Measurements from ENCODE around the gene TLR9.

TLR9 gene

DNA sequence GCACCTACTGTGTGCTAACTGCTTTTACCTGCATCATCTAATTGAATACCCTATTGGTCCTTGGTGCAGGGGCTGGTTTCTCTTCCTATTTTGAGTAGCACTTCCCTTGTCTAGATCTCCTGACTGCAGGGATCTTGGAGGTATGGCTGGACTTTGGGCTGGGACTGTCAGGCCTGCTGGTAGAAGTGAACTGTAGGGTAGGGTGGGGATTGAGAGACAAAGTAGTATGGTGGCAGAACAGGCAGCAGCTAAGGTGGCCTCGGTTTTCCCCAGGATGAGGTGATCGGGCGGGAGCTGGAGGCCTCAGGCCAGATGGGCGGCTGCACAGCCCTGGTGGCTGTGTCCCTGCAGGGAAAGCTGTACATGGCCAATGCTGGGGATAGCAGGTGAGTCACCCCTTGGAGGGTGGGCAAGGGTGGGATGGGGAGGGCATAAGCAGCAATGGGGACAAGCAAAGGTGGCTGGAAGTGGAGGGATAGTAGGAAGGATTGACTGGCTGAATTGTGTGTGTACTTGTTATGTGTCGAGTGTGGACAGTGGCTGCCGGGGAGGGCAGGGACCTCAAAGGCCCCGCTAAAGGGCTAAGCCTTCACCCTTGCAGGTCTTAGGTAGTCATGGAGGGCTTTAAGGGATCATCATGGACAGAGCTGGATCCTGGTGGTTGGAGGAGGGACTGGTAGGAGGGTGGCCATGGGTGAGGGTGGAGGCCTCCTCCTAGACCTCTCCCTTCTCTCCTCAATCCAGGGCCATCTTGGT, 22.1 kb upstream of the TLR9 start:
- DNase-seq: no peak

DNA sequence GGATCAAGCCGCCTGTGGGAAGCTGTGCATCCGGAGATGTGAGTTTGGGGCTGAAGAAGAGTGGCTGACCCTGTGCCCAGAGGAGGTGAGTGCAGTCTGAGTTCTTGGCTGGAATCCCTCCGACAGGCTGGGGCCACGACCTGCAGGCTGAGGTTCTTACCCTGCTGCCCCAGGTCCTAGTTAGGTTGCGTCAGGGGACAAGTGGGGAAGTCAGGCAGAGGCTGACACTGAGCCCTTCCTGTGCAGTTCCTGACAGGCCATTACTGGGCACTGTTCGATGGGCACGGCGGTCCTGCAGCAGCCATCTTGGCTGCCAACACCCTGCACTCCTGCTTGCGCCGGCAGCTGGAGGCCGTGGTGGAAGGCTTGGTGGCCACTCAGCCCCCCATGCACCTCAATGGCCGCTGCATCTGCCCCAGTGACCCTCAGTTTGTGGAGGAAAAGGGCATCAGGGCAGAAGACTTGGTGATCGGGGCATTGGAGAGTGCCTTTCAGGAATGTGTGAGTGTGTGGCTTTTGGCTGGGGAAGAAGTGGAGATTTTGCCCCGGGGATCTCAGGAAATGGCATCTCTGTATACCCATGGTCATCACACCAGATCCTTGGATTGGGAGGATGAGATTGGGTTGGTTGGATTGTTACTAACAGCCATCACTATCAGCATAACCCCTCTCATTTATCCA, 21.4 kb upstream of the TLR9 start:
- DNase-seq: no peak

DNA sequence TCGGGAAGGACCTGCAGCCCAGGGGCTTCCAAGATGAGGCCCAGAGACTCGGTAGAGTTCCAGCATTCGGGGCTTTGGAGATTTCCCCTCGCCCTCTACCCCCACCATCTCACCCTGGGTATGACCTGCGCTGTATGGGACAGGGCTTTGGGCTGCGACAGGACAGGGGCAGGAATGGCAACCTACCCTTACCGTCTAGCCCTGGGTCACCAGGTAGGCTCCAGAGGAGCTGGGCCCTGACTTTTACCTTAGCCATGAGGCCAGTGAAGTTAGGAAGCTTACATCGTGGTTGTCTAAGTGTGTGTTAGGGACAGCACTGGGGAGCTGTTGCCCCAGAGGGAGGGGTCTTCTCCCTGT, 20.8 kb upstream of the TLR9 start:
- no peak for DNase-seq

DNA sequence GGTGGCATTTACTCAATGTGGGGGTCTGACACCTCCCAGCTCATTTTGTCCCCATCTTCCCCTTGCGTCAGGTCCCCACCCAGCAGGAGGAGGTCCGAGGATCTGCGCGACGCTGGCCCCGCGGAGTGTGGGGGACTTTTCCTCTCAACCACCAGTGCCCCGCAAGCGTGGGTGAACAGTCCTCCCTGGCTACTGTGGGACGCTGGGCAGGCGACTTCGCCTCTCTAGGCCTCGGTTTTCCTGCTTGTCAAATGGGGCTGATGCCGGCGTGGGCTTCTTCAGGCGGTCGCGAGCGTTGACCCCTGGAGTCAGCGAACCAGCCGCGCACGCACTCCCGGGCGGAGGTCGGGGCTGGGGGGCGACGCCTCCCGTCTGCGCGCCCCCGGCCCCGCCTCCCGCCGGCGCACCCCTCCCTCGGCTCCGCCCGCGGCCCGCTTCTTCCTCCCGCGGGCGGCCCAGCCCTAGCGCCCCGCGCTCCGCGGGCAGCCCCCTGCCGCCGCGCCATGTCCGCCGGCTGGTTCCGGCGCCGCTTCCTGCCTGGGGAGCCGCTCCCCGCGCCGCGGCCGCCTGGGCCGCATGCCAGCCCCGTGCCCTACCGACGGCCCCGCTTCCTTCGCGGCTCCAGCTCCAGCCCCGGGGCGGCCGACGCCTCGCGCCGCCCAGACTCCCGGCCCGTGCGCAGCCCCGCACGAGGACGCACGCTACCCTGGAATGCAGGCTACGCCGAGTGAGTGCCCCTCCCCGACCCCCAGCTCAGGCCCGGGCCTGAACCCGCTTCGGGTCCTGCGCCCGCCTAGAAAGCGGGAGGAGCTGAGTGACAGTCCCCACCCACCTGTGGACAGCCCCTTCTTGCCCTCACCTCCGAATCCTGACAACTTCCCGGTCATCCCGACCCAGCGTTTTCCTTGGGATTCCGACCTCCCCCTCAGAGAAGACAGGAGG, 20.1 kb upstream of the TLR9 start, which contains the start of gene PPM1M:
PPM1M (plus strand) TSS at position 438 of the 942 bp plus-strand sequence; CDS start at position 504, 66 bp downstream.
- DNase-seq: no peak

DNA sequence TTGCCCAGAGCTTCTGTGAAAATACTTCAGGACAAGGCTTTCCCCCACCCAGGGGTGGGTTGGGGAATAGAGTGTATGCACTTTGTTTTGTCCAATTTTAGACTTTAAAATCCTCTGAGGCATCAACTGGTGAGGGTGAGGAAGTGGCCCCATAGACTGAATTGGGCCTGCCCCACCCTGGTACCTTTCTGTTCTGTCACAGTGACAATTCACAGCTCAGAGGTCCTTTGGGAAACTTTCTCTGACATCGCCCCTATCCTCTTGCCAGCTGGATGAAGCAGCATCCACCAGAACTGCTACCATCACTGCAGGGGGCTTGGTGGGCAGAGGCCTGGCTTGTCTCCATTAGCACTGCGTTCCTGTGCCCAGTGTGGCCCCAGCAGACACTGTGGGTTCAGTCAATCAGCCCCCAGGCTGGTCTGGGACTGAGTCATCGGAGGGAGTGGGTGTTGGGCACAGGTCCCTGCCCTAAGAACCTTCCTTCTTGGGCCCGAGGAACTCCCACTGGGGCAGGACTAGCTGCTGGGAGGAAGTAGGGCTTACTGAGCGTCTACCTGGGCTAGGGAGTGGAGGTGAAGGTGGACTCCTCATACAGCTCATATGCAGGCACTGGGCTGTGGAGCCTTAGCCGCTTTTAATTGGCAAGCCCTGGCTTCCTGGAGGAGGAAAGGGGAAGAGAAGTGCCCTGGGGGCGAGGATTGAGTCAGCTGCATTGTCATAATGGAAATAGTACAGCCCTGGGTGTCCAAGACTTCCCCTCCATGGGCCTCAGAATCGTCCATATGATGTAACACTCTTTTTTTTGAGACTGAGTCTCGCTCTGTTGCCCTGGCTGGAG, 18.6 kb upstream of the TLR9 start:
- no peak for DNase-seq

DNA sequence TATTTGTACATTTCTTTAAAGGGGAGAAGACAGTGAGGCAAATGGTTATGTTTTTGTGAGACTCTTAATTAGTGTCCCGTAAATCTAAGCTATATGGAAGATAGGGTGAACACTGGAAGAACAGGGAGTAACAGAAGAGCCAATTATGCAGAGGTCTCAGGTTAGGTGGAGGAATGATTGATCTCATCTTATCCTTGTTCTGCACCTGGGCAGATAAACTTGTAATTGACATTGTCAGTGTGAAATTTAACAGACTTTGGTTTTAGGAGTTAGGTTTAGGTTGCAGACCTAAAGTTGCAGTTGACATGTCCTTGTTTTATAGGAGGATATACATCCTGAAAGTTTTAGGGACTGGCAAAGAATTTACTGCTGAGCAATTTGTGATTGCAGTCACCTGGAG, 16.6 kb upstream of the TLR9 start:
- DNase-seq: no peak

DNA sequence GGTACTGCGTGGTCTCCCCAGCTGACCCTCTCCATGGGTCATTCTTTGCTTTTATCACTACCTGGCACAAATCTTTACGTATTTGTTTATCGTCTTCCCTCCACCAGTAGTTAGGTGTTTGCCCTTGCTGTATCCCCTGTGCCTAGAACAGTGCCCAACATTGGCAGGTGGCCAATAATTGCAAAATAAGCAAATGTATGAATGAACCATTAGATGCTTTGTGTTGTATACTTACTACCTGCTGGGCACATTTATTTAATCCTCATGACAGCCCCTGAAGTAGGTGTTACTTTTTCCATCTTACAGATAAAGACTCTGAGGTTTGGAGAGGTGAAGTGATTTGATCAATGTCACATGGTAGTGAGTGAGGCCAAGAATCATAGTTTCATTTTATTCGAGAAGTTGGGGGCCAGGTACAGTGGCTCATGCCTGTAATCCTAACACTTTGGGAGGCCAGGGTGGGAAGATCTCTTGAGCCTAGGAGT, 15.5 kb upstream of the TLR9 start:
- no peak for DNase-seq

DNA sequence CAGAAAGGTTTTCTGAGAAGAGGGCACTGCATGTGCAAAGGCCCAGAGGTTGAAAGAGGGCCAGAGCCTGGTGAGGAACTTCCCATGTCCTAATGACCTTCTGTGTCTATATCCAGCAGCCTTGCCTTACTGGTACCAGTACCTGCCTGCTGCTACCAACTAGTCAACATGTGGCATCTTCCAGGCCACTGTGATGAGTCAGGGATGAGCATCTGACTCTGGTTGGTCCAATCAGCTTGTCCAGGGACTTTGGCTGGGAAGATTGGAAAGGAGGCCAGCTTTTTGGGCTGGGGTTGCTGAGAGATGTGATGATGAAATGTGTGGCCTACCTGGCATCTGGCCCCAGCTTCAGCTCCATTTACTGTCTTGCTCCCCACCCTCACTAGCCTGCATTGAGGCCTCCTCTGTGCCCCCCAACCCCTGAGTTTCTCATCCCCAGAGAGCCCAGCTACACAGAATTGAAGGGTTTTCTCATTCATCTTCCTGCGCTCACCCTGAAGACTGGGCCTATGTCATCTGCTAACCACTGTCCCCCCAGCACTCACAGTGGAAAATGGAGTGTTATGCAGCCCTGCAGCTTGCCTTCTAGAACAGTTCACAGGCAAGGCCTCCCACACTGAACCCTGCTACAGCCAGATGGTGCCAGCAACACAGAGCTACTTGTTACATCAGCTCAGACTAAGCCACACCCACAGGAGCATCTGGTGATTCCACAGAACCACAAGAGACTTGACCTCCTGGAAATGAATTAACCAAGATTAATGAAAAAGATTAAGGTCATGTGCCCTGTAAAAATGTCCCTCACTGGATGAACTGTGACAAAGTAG, 14.8 kb upstream of the TLR9 start:
- peak; percentile 94 for DNase-seq

DNA sequence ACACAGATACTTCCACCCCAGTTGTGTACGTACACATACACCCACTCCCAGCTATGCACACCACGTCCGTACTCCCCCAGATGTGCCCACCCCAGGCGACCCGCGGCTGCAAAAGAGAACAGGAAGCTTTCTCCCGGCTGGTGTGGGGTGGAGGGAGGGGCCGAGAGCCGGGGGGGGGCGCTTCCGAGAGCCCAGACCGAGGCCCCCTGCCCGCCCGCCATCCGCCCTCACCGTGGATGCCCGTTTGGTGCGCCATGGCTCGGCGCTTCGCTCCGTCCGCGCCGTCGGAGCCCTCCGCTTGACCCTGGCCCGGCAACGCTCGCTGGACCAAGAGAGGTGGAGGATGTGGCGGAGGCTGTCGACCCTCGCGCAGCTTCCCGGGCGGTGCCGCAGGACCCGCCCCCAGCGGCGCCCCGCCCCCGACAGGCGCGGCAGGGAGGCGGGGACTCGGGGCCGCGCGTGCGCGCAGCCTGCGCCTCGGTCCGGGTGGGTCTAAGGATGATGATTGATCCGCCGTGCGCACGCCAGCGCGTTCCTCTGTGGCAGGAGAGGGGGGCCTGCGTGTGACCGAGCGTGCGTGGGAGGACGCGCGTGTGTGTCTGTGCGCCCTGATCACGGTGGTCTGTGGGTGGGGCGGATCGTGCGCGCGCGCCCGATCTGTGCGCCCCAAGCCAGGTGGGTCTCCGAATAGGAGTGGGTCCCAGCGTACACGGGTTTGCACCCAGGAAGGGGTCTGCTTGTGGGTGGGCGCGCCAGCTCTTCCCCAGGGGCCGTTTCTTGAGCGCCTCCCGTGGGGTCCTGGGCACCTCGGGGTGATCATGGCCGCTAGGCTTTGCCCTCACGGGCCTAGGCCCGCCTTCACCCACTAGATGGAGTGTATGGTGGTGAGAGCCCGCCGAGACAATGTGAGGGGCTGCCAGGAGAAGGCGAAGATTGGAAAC, 13.6 kb upstream of the TLR9 start, which contains the start of gene TWF2:
TWF2 (minus strand) TSS at position 398 of the 941 bp plus-strand sequence; CDS start at position 256, 142 bp downstream.
- DNase-seq: no peak

DNA sequence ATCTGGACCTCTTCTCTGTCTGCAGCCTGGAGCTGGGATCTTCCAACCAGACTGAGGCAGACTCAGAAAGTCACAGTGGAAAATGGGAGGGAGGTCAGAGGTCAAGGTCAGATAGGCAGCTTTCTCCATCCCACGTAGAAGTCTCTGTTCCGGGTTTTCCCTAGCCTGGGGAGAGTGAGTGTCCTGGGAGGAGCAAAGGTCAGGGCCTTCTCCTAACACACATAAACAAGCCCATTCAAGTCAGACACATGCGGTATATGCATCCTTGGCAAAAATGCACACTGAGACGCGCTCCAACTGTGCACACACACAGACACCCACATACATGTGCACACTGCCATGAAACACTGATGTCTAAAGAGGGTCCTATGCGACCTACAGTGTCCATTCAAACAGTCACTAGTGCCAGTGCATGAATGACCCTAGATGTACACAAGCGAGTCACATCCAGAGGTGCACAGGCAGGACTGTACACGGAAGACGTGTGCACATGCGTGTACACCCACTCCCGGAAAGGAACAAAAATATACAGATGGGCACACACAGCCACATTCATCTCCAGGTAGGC, 12.8 kb upstream of the TLR9 start:
- DNase-seq: no peak

DNA sequence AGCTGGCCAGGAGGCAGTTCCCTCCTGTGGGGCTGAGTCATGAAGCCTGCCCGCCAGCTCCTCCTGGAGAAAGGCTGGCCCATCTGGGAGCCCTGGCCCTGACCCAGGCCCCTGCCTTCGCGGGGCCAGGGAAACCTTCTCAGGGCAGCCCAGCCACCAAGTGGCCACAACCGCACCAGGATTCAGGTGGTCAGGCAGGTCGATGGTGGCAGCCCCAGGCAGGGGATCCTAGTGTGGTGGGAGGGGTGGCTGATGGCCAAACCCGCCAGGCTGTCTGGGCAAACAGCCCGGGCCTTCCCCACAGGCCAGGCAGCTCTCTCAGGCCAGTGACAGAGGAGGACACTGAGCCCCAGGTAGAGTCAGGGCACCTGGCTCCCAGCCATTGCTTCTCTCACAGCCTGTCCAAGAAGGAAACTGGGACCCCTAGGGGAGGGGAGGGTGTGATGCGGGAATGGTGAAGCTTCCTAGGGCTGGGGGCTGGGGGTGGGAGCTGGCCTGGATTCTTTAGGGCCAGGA, 12.3 kb upstream of the TLR9 start:
- DNase-seq: no peak

DNA sequence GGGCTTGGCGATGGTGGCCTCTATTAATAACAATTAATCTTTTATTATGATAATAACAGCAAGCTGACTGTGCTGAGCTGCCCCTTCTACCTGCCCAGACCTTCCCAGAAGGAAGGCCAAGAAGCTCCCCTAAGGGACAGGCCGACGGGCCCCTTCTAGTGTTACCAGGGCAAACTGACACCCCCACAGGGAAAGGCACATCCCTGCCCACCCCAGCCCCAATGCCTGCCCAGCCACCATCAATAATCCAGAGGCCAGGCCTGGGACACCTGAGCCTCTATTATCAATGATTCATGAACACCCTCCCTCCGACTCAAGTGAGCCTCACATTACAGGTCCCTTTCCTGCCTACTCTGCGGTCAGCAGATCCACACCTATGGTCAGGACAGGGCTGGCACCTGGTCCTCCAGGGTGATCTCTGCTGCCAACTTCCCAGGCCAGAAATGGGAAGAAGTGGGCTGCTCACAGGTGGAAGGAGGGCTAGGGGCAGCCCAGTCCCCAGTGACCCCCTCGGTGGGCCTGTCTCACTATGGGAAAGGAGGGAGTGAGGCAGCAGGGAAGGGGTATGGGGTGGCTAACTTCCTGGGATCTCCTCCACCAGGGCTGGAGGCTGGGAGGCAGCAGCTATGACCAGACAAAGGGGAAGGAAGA, 11.7 kb upstream of the TLR9 start:
- DNase-seq: no peak

DNA sequence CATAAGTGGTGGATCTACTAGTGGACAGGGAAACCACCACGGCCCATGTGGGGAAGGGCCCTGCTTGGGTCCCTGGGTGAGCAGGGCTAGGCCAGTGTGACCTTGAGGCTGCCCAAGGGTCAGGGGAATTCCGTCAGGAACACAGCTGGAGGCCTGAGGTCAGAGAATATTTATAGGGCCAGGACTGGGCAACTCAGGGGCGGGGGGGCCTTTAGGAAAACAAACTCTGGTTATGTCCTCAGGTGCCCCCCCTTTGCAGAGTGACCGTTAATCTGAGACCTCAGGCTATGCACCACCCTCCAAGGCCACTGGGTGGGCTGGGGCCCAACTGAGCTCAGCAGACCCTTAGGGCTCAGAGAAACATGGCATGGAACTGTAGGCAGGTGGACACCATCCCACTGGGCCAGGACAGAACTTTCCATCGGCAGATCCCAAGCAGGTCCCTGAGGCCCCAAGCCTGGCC, 11.0 kb upstream of the TLR9 start:
- no peak for DNase-seq

DNA sequence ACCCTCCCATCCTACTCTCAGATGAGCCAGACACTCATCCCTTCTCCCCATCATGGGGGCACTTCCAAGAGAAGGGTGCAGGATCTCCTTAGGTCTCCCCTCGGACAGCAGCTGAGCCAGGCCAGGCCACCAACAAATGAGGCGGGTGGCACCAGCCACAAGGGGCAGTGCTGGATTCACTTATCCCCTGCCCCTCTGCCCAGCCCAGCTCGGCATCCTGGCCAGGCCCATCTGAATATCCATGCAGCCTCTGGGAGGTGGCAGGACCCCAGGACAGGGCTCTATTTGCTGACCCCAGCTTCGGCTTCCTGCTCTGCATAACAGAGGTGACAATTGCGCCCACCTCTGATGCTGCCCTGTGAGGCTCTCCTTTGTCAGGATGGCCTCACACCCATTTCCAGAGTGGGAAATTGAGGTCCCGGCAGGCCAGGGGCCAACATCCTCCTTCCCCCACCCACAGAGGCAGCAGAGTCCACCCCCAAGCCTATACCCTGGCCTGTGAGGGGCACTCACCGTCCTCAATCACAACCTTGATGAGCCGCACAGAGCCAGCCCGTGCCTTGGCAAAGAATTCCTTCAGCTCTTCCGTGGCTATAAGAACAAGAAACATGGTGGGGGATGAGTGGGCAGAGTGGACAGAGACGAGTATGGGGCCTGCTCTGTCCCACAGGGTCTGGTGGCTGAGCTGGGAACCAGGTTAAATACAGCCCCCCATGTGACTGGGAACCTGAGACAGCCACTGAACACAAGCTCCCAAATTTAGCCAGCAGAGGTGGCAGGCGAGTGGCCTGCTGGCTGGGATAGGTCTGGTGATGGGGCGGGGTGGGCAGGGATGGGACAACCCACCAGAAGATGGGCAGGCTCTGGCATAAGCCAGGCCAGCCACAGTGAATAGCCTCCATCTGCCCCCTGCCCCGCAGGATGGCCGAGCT, 9.3 kb upstream of the TLR9 start:
- no peak for DNase-seq

DNA sequence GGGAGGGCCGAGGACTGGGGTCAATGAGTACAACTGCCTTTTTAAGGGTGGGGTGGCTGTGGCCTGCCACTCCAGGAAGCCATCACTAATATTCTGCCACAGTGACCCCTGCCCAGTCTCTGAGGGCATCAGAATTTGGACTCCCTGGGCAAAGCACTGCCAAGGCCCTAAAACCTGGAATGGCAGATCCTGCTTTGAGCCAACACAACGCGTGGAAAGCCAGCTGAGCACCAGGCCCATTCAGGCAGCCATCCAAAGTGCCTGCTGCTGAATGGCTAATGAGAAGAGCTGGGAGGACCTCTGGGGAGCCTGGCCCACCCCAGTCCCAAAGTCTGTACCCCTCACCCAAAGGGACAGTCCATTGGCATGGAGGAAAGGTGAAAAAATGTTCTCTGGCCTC, 8.5 kb upstream of the TLR9 start:
- DNase-seq: no peak

DNA sequence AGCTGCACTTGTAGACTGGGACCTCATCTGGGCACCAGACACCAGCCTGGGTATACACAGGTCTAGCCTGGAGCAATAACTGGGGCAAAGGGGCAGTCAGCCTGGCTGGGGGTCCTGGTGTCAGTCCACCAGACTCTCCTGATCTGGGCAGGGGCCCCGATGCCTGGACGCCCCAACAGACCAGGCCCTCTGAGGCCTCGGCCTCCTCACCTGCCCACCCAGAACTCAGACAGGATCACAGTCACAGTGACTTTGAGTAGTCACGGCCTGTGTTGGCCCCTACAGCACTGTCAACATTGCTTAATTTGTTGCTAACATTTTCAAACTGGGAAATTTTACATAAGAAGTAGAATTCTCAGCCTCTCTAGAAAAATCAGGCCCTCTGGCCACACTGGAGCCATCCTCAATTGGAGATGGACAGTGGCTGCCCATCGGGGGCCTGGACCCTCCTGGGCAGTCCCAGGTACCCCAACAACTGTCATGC, 7.7 kb upstream of the TLR9 start:
- DNase-seq: no peak

DNA sequence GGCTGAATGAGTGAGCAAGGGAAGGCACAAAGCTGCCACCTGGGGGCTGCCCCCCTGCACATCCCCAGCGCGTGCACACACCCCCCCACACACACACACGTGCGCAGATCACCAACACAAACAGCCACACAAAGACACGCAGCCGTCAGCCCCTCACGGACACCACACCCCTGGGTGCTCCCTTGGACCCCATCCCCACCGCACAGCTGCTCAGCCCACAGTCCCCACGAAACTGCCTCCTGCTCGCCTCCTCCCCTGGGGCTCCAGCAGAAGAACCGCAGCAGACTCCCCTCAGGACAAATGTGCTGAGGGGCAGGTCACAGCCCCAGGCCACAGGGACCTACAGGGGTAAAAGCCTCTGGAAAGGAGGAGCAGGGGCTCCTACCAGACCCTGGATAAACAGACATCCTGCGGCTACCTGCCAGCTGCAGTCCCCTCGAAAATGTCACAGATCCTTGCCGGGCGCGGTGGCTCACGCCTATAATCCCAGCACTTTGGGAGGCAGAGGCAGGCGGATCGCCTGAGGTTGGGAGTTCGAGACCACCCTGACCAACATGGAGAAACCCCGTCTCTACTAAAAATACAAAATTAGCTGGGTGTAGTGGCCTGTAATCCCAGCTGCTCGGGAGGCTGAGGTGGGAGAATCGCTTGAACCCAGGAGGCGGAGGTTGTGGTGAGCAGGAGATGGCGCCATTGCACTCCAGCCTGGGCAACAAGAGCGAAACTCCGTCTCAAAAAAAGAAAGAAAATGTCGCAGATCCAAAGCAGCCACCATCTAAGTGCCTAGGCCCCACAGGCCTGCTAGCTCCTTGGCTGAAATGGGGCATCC, 7.0 kb upstream of the TLR9 start:
- no peak for DNase-seq
